ENCODE measurements around the gene LAMB3.
"Not testable (repeated sequence)": the region's sequence is repeated elsewhere in the genome, so short reads cannot be mapped to it uniquely, and the experiment has no call there.

Gene LAMB3

GRCh38 chr1:209652121-209652735 lies at the start of gene LAMB3:
Gene LAMB3, minus strand, starts transcription at chr1:209652425. Its CDS starts 1,481 bp downstream, at chr1:209650944.
- no peak for DNase-seq (ENCODE audit: low read depth in 3 of 3)

DNA sequence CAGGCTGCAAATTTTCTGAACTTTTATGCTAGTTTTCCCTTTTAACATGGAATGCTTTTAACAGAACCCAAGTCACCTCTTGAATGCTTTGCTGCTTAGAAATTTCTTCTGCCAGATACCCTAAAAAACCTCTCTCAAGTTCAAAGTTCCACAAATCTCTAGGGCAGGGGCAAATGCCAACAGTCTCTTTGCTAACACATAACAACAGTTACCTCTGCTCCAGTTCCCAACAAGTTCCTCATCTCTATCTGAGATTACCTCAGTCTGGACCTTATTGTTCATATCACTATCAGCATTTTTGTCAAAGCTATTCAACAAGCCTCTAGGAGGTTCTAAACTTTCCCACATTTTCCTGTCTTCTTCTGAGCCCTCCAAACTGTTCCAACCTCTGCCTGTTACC lies 48.5 kb upstream of the LAMB3 start:
- DNase-seq (ENCODE audit: low read depth in 3 of 3) = not testable (repeated sequence)

- DNase-seq (ENCODE audit: low read depth in 3 of 3) = no peak
Measured at GRCh38 chr1:209697126-209697525, 44.9 kb upstream of the LAMB3 start.

DNA sequence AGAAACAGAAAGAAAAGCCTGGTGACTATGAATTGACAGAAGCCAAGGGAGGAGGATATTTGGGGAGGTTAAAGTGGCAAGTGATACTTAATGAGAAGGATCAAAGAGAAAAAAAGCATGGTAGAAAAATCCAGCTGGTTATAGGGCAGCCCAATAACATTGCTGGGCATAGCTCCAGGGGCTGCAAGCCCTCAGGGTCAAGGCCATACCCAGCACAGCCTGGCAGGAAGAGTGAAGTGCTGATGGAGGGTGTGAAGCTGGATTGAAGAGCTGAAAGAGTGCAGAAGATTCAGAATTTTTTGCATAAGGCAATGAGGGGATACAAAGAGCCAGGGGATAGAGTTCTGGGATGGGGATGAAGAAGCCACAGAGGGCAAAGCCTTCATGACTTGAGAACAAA lies 44.4 kb upstream of the LAMB3 start:
- DNase-seq (ENCODE audit: low read depth in 3 of 3) = no peak

GRCh38 chr1:209692745-209693504 lies 40.7 kb upstream of the LAMB3 start:
- peak; percentile 58 to 80 (median 70) for DNase-seq (ENCODE audit: low read depth in 3 of 3)

DNA sequence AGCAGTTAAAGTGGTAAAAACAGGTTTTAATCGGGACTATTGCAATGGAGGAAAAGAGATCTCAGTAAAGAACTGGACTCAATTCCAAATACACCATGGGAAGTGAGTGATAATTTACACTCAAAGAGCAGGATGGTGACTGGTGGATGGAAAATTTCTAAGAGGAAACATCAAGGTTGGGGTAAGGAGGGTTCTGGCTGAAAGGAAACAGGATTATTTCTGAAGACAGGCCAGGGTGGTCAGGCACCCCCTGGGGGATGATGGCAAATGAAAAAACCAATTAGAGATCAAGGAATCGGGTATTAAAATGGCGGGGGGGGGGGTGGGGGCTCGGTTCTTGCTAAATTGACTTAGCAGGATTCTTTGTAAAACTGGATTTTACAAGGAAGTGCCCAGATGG lies 40.1 kb upstream of the LAMB3 start:
- no peak for DNase-seq (ENCODE audit: low read depth in 3 of 3)

GRCh38 chr1:209691237-209691636 lies 39.0 kb upstream of the LAMB3 start:
- DNase-seq (ENCODE audit: low read depth in 3 of 3) = no peak

DNA sequence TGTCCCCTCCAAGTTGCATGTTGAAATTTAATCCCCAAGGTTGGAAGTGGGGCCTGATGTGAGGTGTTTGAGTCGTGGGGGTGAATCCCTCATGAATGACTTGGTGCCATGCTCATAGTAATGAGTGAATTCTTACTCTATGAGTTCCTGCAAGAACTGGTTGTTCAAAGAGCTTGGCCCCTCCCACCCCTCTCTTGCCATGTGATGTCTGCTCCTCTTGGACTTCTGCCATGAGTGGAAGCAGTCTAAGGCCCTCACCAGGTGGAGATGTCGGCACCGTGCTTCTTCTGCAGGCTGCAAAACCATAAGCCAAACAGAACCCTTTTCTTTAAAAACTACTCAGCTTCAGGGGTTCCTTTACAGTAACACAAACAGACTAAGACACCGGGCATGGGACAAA lies 37.3 kb upstream of the LAMB3 start:
- no peak for DNase-seq (ENCODE audit: low read depth in 3 of 3)

GRCh38 chr1:209688746-209689234 lies 36.6 kb upstream of the LAMB3 start:
- DNase-seq (ENCODE audit: low read depth in 3 of 3) = no peak

- no peak for DNase-seq (ENCODE audit: low read depth in 3 of 3)
Measured at GRCh38 chr1:209686322-209686721, 34.1 kb upstream of the LAMB3 start.

- no peak for DNase-seq (ENCODE audit: low read depth in 3 of 3)
Measured at GRCh38 chr1:209685821-209686220, 33.6 kb upstream of the LAMB3 start.

- no peak for DNase-seq (ENCODE audit: low read depth in 3 of 3)
Measured at GRCh38 chr1:209678981-209679539, 26.8 kb upstream of the LAMB3 start.

DNA sequence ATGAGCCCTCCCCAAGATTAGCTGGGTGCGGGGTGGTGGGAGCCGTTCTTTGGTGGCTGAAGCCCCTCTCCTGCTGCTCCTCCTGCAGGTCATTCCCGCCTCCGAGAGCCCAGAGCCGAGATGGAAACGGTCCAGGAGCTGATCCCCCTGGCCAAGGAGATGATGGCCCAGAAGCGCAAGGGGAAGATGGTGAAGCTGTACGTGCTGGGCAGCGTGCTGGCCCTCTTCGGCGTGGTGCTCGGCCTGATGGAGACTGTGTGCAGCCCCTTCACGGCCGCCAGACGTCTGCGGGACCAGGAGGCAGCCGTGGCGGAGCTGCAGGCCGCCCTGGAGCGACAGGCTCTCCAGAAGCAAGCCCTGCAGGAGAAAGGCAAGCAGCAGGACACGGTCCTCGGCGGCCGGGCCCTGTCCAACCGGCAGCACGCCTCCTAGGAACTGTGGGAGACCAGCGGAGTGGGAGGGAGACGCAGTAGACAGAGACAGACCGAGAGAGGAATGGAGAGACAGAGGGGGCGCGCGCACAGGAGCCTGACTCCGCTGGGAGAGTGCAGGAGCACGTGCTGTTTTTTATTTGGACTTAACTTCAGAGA lies 23.4 kb upstream of the LAMB3 start:
- DNase-seq (ENCODE audit: low read depth in 3 of 3) = no peak

GRCh38 chr1:209674957-209675564 lies 22.8 kb upstream of the LAMB3 start, which contains the start of gene G0S2:
Gene G0S2, plus strand, starts transcription at chr1:209675412. Its CDS starts 273 bp downstream, at chr1:209675685.
- peak in 1 of 3 donors; percentile 46 for DNase-seq (ENCODE audit: low read depth in 3 of 3)

GRCh38 chr1:209673631-209674417 lies 21.6 kb upstream of the LAMB3 start:
- no peak for DNase-seq (ENCODE audit: low read depth in 3 of 3)

- peak in 1 of 3 donors; percentile 28 for DNase-seq (ENCODE audit: low read depth in 3 of 3)
Measured at GRCh38 chr1:209672705-209673630, 20.7 kb upstream of the LAMB3 start.

GRCh38 chr1:209670441-209671082 lies 18.3 kb upstream of the LAMB3 start:
- no peak for DNase-seq (ENCODE audit: low read depth in 3 of 3)

DNA sequence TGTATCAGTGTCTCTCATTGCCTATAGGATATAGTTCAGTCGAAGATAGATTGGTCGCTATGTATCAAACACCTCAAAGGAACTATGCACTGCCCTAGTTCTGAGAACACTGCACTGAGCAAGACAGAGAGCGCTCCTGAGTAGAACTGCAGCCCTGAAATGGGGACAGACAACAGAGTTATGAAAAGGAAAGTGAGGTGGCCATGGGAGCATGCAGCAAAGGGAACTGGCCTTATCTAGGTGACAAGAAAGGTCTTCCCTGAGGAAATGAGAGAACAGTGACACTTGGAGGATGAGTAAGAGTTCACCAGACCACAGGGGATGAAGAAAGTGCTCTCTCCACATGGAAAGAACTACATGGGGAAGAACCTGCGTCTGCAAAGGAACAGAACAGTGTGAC lies 15.5 kb upstream of the LAMB3 start:
- no peak for DNase-seq (ENCODE audit: low read depth in 3 of 3)

DNA sequence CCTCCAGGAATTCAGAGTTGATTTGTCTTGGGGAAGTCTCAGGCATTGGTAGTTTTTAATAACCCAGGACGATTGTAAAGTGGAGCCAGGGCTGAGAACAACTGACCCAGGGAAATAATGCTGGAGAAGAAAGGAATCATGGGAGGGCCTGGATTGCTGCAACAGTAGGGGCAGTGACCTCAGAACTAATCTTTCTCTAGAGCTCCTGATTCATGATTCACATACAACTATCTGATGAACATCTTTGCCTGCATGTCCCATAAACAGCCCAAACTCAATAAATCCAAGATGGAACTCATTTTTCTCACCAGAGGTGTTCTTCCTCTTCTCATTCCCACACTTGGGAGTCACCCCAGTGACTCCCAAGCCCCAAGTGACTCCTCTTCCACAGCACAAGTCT lies 14.9 kb upstream of the LAMB3 start:
- no peak for DNase-seq (ENCODE audit: low read depth in 3 of 3)

Data from stimulated activated CD4-positive, alpha-beta T cell treated with anti-CD3 and anti-CD28 coated beads, TNF-alpha, amount 100 ng/mL, for 48 hours (primary cell).